Measurements from ENCODE around the gene MIB2. TPM values are rescaled to one million over a fixed set of nuclear protein-coding genes. Genes with fewer than 3 reads are reported as not detected.
"Not testable (repeated sequence)": the region's sequence is repeated elsewhere in the genome, so short reads cannot be mapped to it uniquely, and the experiment has no call there.

The MIB2 gene
- total and polyA plus RNA-seq, 2 of the 4 experiments (the other 2 are of a cell fraction): 17.2 to 47.8 TPM

- DNase-seq; ATAC-seq (ENCODE audit: low read depth); POLR2A ChIA-PET (ENCODE audit: unreplicated experiment); H3K27ac ChIP-seq (ENCODE audit: insufficient read depth, low read length); H3K4me2 ChIP-seq (ENCODE audit: low read depth, low read length); BruUV-seq (replicated peaks); H3K9me3 ChIP-seq (ENCODE audit: control insufficient read depth, insufficient read depth, low read length); H3K27me3 ChIP-seq (ENCODE audit: control insufficient read depth, insufficient read depth, low read length); in situ Hi-C loops (cut with MboI; ENCODE audit: low sequenced_read_pairs); H3K9me1 ChIP-seq (ENCODE audit: insufficient read depth, low read length); H2BK5ac ChIP-seq (ENCODE audit: low read depth, low read length, poor library complexity, severe bottlenecking); H3K4me1 ChIP-seq (ENCODE audit: control insufficient read depth, insufficient read depth, low read length); H2AK5ac ChIP-seq (ENCODE audit: low read depth, low read length); H2BK120ac ChIP-seq (ENCODE audit: low read depth, low read length); H4K8ac ChIP-seq (ENCODE audit: low read depth in 2 of 2, low read length in 2 of 2); H3K56ac ChIP-seq (ENCODE audit: extremely low read depth, insufficient read depth, low read length); H3K9ac ChIP-seq (ENCODE audit: low read depth, low read length); H2BK20ac ChIP-seq (ENCODE audit: low read depth, low read length); dilution Hi-C loops (cut with HindIII; ENCODE audit: low sequenced_read_pairs, unreplicated experiment); CTCF ChIA-PET; H3K14ac ChIP-seq (replicated peaks; ENCODE audit: low read depth, low read length); H2BK15ac ChIP-seq (ENCODE audit: low read depth, low read length); H4K91ac ChIP-seq (ENCODE audit: insufficient read depth, low read depth, low read length); H3K18ac ChIP-seq (ENCODE audit: low read depth, low read length); H2AFZ ChIP-seq (replicated peaks; ENCODE audit: low read length, poor library complexity); H4K5ac ChIP-seq (ENCODE audit: low read depth, low read length); intact Hi-C loops (cut with micrococcal nuclease); H3K4ac ChIP-seq (ENCODE audit: low read depth, low read length); H3K4me3 ChIP-seq (ENCODE audit: insufficient read depth, low read depth, low read length); H3K23ac ChIP-seq (ENCODE audit: low read depth, low read length); H2AK9ac ChIP-seq (replicated peaks; ENCODE audit: low read depth, low read length, poor library complexity): not testable (repeated sequence)
- Histone ChIP-seq H3K79me1 (ENCODE audit: low read depth in 1 of 2, low read length in 2 of 2) (peaks cover 11 to 36% of the 10 kb centered on the region in 2 experiments), H4K20me1 (ENCODE audit: insufficient read depth, low read length) (peaks cover 14% of the 10 kb centered on the region), H3K36me3 (ENCODE audit: control insufficient read depth, insufficient read depth, low read length) (peaks cover 28% of the 10 kb centered on the region)
- WGBS, 2 experiments (ENCODE audit: extremely low coverage in 2 of 2, insufficient read length in 1 of 2): no CpG with 5 or more reads among the region's 21 CpGs
These were observed 60.8 kb downstream of the MIB2 start for GRCh38 chr1:1676087-1676486.
